Measurements from ENCODE around the gene SLC29A1.
"Not testable (repeated sequence)": the region's sequence is repeated elsewhere in the genome, so short reads cannot be mapped to it uniquely, and the experiment has no call there.

Gene SLC29A1

DNA sequence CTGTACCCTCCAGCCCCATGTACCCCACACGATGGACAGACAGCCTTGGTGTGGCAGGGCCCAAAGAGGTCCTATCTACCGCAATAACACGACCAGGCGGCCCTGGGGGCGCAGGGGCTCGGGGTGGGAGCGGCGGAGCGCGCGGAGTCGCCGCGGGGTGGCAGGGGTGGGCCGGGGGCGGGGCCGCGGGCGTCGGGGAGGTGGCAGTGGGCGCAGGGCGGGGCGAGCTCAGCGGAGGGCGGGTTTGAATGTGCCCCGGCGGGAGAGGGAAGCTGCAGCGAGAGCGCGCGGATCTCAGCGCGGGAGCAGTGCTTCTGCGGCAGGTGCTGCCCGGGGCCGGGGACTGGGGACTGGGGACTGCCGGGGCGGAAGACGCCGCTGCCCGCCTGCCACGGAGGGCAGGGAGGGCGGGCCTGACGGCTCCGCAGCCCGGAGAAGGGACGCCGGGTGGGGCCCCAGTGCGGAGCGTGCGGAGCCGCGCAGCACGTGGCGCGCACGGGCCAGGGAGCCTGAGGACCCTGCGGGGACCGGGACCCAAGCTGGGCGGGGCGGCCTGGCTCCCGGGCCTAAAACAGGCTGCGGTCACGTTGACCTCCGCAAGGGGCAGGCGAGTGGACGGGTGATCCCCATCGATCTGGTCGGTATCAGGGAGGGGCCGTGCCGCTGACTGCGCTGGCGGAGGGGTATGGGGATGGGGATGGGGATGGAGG lies at the start of gene SLC29A1:
Gene SLC29A1 (plus strand): TSS at position 277 of the 710 bp plus-strand sequence. CDS start 3,719 bp downstream, outside the sequence.
- H3K4me3 Mint-ChIP-seq: peak within 1 kb of the TSS; percentile 93
- peaks cover 36% of the 10 kb centered on the region for H3K4me1 Mint-ChIP-seq
- H3K27ac Mint-ChIP-seq: peak within 1 kb of the TSS; percentile 82
- no peaks in the 10 kb centered on the region for H3K9me3 Mint-ChIP-seq
- no peaks in the 10 kb centered on the region for H3K27me3 Mint-ChIP-seq
- peaks cover 3% of the 10 kb centered on the region for H3K36me3 Mint-ChIP-seq

DNA sequence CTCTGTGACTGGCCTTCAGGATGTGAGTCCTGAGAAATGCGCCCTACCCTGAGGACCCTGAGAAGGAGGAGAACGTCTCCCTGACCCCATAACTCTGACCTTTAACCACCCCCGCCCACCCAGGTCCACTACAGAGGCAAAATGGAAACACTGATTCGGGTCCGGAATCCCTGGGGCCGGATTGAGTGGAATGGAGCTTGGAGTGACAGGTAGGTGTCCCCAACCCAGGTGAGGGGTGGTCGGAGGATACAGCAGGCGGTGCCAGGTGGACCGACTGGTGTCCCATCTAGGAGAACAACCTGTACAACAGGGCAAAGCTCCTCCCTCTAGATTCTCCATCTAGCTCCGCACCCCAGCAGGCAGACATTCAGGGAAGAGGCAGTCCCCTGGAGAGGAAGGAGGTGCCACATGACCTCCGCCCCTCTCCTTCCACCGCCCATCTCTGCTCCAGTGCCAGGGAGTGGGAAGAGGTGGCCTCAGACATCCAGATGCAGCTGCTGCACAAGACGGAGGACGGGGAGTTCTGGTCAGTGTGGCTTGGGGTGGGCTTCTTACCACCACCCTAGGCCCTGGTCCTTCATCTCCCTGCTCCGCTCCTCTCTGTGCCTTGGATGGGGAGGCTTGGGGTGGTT lies 47.1 kb upstream of the SLC29A1 start:
- H3K9me3 Mint-ChIP-seq: no peaks in the 10 kb centered on the region
- no peak overlapping the region for H3K4me3 Mint-ChIP-seq
- H3K27ac Mint-ChIP-seq: no peak overlapping the region
- peaks cover 13% of the 10 kb centered on the region for H3K4me1 Mint-ChIP-seq
- H3K27me3 Mint-ChIP-seq: peaks cover 3% of the 10 kb centered on the region
- H3K36me3 Mint-ChIP-seq: no peaks in the 10 kb centered on the region

DNA sequence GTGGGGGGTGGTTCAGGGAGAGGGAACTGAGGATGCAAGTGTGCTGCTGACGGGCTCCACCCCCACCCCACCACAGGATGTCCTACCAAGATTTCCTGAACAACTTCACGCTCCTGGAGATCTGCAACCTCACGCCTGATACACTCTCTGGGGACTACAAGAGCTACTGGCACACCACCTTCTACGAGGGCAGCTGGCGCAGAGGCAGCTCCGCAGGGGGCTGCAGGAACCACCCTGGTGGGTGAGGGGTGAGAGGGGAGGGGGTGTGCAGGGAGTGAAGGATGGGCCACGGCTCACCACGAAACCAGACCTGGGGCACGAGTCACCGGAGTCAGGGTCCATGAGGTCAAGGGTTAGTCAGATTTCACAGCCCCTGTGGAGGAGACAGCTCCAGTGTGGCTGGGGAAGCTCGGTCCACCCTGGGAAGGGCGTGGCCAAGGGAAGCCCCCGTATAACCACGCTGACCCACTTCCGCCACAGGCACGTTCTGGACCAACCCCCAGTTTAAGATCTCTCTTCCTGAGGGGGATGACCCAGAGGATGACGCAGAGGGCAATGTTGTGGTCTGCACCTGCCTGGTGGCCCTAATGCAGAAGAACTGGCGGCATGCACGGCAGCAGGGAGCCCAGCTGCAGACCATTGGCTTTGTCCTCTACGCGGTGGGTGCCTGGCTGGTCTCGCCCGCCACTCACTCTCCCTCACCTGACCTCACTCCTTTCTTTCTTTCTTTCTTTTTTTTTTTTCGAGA lies 46.5 kb upstream of the SLC29A1 start:
- Mint-ChIP-seq H3K4me3 (peak overlapping the region; percentile 26), H3K36me3 (no peaks in the 10 kb centered on the region), H3K27ac (no peak overlapping the region), H3K9me3 (no peaks in the 10 kb centered on the region), H3K27me3 (peaks cover 3% of the 10 kb centered on the region), H3K4me1 (peaks cover 10% of the 10 kb centered on the region)

DNA sequence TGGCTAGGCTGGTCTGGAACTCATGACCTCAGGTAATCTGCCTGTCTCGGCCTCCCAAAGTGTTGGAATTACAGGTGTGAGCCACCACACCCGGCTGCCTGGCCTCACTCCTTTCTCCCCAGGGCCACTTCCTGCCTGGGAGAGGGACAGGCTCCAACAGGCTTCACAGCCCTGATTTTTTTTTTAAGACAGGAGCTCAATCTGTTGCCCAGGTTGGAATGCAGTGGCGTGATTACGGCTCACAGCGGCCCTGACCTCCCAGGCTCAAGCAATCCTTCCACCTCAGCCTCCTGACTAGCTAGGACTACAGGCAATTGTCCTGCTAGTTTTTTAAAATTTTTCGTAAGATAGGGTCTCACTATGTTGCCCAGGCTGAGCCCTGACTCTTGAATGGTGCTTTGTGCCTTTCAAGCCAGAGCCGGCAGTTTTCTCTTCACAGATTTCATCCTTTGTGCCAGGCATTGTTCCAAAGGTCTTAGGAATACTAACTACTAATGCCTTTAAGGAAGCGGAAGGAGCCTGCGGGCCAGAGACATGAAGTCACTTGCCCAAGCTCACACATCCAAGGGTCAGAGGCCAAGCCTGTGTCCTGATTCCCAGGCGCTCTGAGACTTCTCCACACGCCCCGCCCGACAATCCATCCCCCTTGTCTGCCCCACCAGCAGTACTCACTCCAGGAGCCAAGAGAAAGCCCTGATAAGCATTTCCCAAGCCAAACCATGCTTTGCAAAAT lies 45.5 kb upstream of the SLC29A1 start:
- Mint-ChIP-seq H3K9me3 (no peaks in the 10 kb centered on the region), H3K4me3 (no peak overlapping the region), H3K4me1 (peaks cover under 1% of the 10 kb centered on the region), H3K36me3 (no peaks in the 10 kb centered on the region), H3K27me3 (no peaks in the 10 kb centered on the region), H3K27ac (no peak overlapping the region)

DNA sequence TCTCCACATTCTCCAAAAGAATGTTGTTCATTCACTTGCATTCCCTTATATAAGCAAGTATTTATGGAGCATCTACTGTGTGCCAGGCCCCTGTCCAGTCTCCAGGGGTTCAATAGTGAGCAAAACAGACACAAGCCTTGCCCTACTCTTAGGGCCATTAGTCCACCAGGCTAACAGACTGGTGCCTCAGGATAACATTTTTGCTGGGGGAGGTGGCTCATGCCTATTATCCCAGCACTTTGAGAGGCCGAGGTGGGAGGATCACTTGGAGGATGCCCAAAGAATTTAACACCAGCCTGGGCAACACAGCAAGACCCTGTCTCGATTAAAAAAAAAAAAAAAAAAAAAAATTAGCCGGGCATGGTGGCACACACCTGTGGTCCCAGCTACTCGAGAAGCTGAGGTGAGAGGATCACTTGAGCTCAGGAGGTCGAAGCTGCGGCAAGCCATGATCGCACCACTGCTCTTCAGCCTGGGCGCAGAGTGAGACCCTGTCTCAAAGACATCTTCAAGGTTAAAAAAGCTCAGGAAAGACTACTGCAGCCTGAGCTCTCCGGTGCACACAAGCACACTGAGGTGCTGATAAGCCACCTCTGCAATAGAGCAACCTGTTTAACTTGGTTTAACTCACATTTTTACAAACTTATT lies 44.8 kb upstream of the SLC29A1 start:
- H3K9me3 Mint-ChIP-seq: no peaks in the 10 kb centered on the region
- no peaks in the 10 kb centered on the region for H3K4me1 Mint-ChIP-seq
- no peak overlapping the region for H3K4me3 Mint-ChIP-seq
- H3K27ac Mint-ChIP-seq: no peak overlapping the region
- H3K36me3 Mint-ChIP-seq: no peaks in the 10 kb centered on the region
- H3K27me3 Mint-ChIP-seq: no peaks in the 10 kb centered on the region

DNA sequence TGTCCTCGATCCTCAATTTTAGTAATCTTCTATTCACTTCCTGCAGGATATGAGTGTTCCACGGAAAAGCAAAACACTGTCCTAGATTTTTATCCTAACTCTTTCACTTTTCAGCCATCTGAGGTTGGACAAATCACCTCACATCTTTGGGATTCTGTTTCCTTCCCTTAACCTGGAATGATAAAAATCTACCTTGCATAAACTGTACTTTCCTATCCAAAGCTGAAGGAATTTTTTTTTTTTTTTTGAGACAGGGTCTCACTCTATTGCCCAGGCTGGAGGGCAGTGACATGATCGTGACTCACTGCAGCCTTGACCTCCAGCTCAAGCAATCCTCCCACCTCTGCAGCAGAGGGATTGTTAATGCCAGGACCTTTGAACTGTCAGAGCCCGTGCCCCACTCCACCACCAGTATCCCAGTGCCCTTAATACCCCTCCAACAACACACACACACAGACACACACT lies 44.3 kb upstream of the SLC29A1 start:
- Mint-ChIP-seq H3K27me3 (no peaks in the 10 kb centered on the region), H3K9me3 (no peaks in the 10 kb centered on the region), H3K4me1 (no peaks in the 10 kb centered on the region), H3K27ac (no peak overlapping the region), H3K4me3 (no peak overlapping the region), H3K36me3 (no peaks in the 10 kb centered on the region)

DNA sequence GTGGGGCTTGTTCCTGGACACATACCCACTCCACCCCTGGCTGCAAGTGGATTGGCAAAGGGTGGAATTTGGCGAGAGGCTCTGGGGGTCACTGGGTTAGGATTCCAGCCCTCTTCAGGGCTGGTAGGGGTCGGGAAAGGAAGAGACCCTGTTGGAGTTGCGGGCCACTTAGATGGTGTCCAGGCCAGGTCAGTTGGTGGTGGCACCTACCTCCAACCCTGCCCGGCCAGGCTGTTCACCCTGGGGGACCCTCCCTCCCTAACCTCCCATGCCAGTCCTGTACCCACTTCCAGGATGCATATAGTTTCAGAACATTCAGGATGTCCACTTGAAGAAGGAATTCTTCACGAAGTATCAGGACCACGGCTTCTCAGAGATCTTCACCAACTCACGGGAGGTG lies 43.7 kb upstream of the SLC29A1 start:
- H3K27me3 Mint-ChIP-seq: no peaks in the 10 kb centered on the region
- no peak overlapping the region for H3K27ac Mint-ChIP-seq
- no peaks in the 10 kb centered on the region for H3K4me1 Mint-ChIP-seq
- H3K9me3 Mint-ChIP-seq: no peaks in the 10 kb centered on the region
- H3K4me3 Mint-ChIP-seq: no peak overlapping the region
- H3K36me3 Mint-ChIP-seq: no peaks in the 10 kb centered on the region

DNA sequence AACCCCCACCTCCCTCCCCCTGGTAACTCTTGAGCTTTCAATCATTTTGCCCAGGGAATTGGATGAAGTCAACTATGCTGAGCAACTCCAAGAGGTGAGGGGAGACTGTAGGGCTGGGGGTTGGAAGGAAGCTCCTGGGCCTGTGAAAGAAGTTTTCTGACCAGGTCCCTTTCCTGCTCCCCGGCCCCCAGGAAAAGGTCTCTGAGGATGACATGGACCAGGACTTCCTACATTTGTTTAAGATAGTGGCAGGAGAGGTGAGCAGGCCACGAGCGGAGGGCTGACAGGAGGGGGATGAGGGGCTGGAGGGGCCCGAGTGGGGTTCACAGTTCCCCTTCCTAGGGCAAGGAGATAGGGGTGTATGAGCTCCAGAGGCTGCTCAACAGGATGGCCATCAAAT lies 43.0 kb upstream of the SLC29A1 start:
- H3K4me3 Mint-ChIP-seq: no peak overlapping the region
- peaks cover 2% of the 10 kb centered on the region for H3K4me1 Mint-ChIP-seq
- no peaks in the 10 kb centered on the region for H3K9me3 Mint-ChIP-seq
- H3K36me3 Mint-ChIP-seq: no peaks in the 10 kb centered on the region
- no peak overlapping the region for H3K27ac Mint-ChIP-seq
- no peaks in the 10 kb centered on the region for H3K27me3 Mint-ChIP-seq

DNA sequence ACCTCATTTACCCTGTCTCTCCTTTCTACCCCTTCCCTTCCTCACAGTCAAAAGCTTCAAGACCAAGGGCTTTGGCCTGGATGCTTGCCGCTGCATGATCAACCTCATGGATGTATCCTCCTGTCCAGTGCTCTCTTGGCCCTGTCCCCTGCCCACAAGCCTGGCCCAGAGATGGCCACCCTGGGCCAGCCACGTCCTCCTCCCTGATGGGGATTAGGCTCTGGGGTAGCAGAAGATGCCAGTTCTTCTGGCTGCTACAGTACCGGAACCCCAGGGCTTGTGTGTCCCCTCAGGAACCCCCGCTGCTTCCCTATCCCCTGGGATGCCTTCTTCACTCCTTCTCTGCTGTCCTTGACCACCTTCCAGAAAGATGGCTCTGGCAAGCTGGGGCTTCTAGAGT lies 42.5 kb upstream of the SLC29A1 start:
- Mint-ChIP-seq H3K9me3 (no peaks in the 10 kb centered on the region), H3K36me3 (no peaks in the 10 kb centered on the region), H3K4me1 (peaks cover 6% of the 10 kb centered on the region), H3K27ac (no peak overlapping the region), H3K4me3 (no peak overlapping the region), H3K27me3 (no peaks in the 10 kb centered on the region)

DNA sequence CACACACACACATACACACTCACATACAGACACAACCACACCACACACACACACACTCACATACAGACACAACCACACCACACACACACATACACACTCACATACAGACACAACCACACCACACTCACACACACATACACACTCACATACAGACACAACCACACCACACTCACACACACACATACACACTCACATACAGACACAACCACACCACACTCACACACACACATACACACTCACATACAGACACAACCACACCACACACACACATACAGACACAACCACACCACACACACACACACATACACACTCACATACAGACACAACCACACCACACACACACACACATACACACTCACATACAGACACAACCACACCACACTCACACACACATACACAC lies 41.6 kb upstream of the SLC29A1 start:
- H3K27ac Mint-ChIP-seq, H3K9me3 Mint-ChIP-seq, H3K36me3 Mint-ChIP-seq, H3K4me3 Mint-ChIP-seq, H3K27me3 Mint-ChIP-seq: not testable (repeated sequence)
- peaks cover 12% of the 10 kb centered on the region for H3K4me1 Mint-ChIP-seq

DNA sequence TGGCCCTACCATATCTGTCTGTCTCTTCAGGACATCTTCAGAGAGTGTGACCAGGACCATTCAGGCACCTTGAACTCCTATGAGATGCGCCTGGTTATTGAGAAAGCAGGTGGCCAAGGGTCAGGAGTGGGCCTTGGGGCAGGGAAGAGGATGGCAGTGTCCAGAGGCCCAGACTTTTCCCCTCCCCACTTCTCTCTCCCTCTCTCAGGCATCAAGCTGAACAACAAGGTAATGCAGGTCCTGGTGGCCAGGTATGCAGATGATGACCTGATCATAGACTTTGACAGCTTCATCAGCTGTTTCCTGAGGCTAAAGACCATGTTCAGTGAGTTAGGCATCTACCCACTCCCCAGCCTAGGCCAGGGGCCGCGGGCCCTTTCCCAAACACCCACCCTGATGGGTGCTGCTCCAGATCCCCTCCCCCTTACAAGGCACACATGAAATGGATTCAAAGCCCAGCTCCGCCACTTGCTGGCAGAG lies 40.4 kb upstream of the SLC29A1 start:
- H3K4me3 Mint-ChIP-seq: no peak overlapping the region
- peaks cover 12% of the 10 kb centered on the region for H3K4me1 Mint-ChIP-seq
- H3K9me3 Mint-ChIP-seq: no peaks in the 10 kb centered on the region
- H3K27ac Mint-ChIP-seq: no peak overlapping the region
- H3K27me3 Mint-ChIP-seq: no peaks in the 10 kb centered on the region
- H3K36me3 Mint-ChIP-seq: no peaks in the 10 kb centered on the region

DNA sequence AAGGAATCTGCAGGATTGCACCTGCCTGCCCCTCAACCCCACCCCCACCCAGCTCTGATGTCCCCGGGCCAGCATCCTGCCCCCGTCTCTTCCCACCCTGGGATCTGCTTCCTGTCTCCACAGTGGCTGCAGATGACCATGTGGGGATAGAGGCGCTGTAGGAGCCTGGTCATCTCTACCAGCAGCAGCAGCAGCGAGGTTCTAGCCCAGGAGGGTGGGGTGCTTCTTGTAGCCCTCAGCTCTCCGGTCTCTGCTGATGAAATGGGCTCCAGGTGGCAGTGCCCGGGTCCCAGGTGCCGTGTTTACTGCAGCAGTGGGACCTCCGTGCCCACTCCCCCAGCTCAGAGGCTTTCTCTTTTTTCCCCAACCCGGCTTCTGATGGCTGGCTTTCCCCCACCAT lies 39.6 kb upstream of the SLC29A1 start:
- H3K4me1 Mint-ChIP-seq: peaks cover 12% of the 10 kb centered on the region
- no peak overlapping the region for H3K27ac Mint-ChIP-seq
- H3K9me3 Mint-ChIP-seq: no peaks in the 10 kb centered on the region
- H3K36me3 Mint-ChIP-seq: no peaks in the 10 kb centered on the region
- H3K4me3 Mint-ChIP-seq: no peak overlapping the region
- no peaks in the 10 kb centered on the region for H3K27me3 Mint-ChIP-seq

DNA sequence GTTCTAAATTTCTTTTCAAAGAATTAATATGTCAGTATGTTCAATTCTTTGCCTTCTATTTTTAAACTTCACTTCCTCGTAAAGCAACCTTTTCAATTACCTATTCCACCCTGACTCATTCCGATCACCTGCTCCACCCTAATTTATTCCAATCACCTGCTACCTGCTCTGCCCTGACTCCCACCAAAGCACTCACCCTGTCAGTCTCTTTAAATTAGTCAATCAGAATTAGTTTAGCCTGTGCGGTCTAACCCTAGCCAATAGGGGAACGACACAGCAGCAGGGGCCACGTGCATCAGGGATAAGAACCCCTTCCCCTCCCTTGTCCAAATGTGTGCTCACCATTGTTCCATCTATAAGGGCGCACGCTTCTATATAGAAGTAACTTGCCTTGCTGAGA lies 38.0 kb upstream of the SLC29A1 start:
- H3K4me3 Mint-ChIP-seq, H3K9me3 Mint-ChIP-seq, H3K27me3 Mint-ChIP-seq, H3K36me3 Mint-ChIP-seq: not testable (repeated sequence)
- H3K27ac Mint-ChIP-seq: peak overlapping the region; percentile 1
- peaks cover 12% of the 10 kb centered on the region for H3K4me1 Mint-ChIP-seq

DNA sequence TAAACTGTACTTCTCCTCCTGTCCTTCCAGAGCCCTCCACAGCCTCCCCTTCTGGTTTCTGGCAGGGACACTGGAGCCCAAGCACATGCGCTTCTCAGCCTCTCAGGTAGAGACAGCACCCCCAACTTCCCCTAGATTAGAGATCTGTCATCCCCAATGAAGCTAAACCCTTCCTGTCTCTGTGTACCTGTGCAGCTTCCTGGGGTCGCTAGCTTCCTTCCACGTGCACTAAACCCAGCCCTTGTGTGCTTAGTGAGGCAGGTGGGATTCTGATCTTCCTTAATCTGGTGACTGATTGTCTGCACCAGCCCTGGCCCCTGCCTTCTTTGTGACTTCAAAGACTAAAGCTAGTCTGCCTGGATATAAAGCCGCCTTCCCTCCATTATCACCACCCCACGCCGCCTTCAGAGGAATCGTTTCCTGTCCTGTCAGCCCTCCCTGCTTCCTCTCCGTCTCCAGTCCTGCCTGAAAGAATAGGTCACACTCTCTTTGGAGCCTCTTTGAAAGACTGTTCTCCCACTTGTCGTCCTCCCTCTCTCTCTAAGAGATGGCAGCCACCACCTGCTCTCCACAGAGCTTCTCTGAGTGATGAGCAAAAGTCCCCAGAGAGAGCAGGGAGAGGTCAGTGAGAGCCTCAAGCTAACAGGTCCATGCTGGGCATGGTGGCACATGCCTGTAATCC lies 37.3 kb upstream of the SLC29A1 start:
- Mint-ChIP-seq H3K36me3 (no peaks in the 10 kb centered on the region), H3K9me3 (no peaks in the 10 kb centered on the region), H3K4me1 (peaks cover 12% of the 10 kb centered on the region), H3K27ac (peak overlapping the region; percentile 32), H3K4me3 (peak overlapping the region; percentile 47), H3K27me3 (no peaks in the 10 kb centered on the region)

DNA sequence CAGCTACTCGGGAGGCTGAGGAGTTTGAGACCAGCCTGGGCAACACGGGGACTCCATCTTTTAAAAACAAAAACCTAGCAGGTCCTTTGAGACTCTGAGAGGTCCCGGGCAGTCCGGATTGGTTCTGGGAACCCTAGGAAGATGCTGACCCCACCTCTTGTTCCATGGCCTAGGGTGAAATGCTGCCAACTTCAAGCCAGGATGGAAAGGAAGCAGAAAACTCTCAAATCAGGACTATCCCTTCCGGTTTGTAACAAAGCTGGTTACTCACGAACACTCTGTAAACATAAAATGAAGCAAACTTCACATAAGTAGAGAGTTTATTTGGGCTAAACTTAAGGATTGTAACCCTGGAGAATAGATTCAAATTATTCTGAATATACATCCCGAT lies 36.8 kb upstream of the SLC29A1 start:
- no peaks in the 10 kb centered on the region for H3K36me3 Mint-ChIP-seq
- H3K27me3 Mint-ChIP-seq: no peaks in the 10 kb centered on the region
- H3K4me3 Mint-ChIP-seq: no peak overlapping the region
- no peaks in the 10 kb centered on the region for H3K9me3 Mint-ChIP-seq
- peaks cover 12% of the 10 kb centered on the region for H3K4me1 Mint-ChIP-seq
- H3K27ac Mint-ChIP-seq: no peak overlapping the region
